HG03520 (cell line): ENCODE data around the gene PTGR3.

Experiments
- ATAC-seq: cut with Tn5 transposase; IDR thresholded peaks from one replicate; pipeline ENCODE4 v1.9.1; 2021; ENCODE audit warnings: mild to moderate bottlenecking, moderate library complexity; ENCODE audit not compliant: unreplicated experiment

The PTGR3 gene

DNA sequence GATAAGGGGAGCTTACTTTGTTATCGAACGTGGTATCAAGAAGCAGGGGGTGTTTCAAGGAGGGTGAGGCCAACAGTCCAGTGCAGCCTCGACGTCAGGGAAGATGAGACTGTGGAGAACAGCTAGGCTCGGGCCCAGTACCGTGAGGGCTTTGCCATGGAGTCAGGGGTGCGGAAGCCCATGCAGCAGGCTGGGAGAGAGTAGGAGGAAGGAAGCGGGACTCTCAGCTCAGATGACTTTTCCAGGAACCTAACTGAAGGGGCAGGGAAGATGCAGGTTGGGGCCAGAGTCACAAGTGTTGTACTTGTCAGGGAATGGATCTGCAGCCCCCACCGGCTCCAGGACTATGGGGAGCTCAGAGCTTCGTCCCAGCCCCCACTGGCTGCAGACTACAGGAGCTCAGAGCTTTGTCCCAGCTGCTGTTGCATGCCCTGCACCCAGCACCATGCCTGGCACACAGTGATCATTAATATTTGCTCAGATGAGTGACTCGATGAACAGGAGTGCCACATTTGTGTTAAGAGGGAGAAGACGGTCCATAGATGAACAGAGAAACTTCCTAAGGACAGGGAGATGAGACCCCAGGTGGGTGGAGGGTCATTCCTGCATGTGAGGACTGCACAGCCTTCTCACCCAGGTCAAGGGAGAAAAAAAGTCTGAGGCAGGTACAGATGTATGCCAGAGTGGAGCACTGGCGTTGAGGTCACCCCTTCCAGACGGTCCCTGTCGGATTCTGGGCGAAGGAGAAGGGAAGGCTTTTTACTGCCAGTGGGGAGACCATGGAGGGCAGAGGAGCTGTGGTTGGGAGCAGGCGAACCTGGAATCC lies 36.4 kb downstream of the PTGR3 start:
- ATAC-seq: peak; percentile 4

DNA sequence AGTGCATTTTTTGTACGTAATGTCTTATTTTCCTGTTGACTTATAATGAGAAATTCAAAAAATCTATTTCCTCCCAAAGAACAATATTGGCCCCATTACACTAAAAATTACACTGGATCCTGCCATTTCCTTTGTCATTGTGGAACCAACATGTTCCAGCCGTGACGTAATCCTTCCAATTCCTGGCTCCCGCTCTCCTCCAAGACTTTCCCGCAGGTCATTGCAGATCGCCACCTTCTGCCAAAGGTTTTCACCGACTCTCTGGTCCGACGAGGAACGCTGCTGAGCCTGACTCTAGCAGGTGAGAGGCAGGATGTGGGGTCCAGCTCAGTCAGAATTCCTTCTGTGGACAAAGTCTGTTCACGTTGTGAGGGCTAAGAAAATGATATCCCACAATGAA lies 38.0 kb downstream of the PTGR3 start:
- ATAC-seq: no peak

DNA sequence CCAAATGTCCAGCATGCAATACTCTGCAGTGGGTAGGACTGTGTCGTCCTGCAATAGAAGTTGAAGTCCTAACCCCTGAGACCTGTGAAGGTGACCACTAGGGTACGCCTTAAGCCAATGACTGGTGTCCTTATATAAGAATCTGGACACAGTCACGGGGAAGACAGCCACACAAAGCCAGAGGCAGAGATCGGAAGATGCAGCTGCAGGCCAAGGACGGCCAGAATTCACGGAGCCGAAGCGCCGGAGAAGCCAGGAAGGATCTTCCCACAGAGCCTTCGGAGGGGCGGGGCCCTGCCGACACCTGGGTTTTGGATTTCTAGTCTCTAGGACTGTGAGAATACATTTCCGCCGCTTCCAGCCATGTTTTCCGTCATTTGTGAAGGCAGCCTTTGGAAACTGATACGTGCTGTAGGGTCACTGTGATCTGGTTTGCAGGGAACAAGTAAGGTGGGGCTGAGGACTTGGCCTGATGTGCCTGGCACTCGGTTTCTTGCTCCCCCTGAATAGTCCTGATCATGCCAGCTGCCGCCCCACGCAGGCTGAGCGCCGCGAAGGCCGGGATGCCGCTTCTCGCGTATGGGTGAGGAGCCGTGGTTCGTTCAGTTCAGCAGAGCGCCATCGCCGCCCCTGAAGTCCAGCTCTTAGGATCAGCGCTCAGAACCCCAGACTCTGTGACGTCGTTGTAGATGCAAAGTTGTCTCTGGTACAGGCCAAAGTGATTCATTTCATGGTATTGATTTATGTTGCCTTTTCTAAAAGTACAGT lies 38.7 kb downstream of the PTGR3 start:
- ATAC-seq: no peak

DNA sequence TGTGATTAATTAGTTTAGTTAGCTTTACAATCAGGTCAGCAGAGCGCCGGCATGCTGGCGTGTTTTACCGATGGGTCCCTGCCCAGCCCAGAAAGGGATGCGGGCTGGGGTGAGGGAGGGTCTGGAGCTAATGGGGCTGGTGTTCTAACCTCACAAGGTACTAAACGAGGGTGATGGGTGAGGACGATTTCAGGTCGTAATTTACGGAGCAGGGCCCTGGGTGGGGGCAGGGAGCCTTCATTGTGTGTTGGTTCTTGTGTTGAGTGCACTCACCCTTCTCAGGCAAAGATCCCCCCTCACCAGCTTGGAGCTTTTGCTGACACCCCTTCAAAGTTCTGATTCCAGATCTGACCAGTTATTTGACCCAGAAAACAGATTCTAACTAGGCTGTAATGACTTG lies 39.5 kb downstream of the PTGR3 start:
- no peak for ATAC-seq

DNA sequence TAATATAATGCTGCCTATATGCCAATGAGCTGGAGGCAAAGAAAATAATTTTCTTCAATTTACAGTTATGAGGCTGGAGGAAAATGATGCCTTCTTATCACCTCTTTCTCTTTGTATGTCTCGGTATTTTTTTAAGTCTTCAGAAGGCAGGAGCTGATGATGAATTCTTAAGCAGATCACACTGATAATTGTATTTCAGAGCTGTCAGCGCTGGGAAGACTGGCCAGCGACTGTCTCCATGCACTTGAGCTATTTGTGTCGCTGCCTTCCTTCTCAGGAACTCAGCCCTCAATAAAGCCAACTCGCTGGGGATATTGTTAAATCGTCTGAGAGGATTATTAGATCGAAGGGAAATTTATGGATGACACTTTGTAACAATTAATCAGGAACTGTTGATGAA lies 40.3 kb downstream of the PTGR3 start:
- ATAC-seq: no peak

DNA sequence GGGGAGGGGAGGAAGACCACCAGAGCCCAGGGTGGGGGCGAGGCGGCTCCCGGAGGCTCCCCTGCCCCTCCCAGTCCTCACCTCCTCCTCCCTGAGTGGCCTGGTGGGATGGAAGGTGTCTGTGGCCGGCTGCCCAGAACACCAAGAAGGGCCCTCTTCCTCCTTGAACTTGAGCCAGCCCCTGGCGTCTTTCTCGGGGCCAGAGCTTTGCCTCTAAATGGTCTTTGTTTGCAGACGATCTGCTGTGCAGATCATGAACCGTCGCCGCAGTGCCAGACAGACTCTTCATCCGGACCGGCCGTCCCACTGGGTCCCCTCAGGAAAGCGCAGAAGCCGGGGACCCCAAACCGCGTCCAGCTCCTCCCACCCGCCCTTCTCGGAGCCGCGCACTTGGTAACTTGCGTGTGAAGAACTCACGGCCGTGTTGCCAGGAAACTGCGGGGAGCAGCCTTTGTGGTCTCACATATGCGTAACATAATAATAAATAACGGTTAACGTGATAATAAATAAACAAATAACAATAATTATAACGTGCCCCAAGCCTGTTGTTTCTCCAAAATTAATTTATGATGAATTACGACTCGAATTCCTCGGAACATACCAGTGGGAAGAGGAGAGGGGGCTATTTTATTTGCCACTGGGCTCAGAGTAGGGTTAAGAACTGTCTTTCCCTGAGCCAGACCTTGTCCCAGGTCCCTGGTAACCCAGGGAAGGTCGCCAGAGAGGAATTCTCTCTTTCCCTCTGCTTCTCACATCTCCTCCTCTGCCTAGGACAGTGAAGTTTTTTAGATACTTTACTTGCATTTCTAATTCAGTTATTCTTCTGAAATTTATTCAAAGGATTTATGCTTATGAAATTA lies 41.0 kb downstream of the PTGR3 start:
- no peak for ATAC-seq

DNA sequence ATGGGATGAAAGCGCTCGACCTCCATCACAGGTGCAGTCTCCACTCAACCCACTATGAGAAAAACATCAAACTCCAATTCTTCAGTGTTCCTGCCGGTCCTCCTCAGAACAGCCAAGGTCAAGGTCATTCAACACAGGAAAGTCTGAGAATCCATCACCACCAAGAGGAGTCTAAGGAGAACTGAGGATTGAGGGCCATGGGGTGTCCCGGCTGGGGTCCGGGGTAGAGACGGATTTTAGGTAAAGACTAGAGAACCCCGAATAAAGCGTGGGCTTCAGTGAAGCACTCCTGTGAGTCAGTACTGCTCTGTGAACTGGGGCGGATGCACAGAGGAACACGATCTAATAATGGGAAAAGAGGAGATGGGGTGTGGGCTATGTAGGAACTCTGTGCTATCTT lies 41.8 kb downstream of the PTGR3 start:
- ATAC-seq: no peak

DNA sequence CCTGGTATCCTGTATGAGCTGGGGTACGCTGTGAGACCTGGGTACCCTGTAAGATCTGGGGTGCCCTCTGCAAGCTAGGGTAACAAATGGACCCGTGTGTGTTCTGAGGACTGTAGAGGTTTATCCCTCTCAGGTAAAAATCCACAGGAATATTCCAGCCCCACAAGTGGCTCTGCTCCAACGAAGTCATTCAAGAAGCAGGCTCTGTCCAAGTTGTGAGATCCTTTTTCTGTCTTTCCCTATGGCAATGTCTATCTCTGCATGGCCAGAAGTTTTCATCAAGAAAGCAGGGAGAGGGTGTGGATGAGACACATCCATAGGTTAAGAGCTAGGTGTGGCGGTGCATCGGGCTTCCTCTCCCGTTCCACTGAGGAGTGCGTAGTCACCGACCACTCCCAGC lies 43.0 kb downstream of the PTGR3 start:
- no peak for ATAC-seq

DNA sequence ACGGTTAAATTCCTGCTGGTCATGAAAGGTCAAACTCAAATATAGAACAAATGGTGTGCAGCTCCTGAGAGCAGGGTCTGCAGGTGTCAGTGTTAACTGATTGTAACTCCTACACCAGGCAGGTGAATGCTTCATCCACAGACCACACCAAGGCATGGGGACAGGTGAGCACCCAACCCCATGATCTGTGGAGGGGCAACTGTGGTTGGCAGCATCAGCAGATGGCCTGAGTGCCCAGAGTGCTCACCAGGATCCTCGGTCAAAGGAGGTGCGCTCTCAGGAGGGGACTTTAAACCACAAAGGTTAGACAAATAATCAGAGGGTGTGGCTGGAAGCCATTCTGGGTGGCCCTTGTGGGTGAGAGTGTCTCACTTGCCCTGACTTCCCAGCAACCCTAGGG lies 44.5 kb downstream of the PTGR3 start:
- ATAC-seq: no peak

DNA sequence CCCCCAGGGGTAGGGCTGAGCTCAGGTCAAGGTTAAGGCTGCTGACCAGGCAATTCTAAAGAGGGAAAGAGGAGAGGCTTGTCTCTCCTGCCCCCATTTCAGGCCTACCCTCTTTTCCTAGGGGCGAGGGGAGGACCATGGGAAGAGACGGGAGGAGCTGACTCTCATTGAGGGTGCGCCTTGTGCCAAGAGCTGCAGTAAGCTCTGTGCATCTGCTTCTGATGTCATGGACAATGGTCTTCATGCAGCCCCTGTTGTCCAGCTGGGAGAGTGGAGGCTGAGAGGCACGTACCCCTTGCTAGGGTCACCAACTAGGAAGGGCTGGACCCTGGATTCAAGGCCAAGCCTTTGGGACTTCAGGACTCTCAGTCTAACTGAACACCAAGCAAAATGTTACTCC lies 45.2 kb downstream of the PTGR3 start:
- ATAC-seq: no peak

DNA sequence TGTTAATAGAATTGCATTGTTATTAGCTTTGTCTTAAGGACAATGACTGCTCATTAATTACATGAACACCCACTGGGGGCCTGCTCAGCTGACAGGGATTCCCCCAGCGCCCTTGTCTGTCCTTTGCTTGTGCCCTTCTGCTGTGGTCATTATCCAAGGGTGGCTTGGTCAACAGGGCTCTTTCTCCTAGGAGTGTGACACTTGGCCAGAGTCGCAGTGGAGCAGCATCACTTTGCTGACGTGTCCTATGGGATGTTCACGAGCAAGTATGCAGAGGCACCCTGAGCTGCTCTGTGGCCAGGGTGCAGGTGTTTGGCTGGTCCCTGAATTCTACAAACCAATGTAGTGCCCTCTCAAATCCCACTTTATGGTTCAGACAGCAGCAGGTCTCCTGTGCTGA lies 46.0 kb downstream of the PTGR3 start:
- no peak for ATAC-seq

DNA sequence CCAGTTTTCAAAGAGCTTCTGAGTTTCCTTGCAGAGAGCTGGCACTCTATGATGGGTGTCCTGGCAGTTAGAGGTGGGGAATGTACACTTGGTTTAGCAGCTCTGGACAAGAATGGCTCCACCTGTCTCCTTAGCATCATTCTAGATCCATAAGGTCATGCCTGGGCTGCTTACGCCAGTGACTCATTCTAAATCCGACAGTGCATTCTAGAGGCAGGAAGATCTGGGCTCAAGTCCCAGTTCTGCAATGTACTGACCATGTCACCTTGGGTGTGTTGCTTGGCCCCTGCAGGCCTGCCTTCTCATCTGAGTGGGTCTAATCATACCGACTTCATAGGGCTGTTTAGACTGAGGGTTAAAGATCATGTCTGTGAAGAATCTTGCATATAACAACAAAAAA lies 46.5 kb downstream of the PTGR3 start:
- ATAC-seq: no peak

DNA sequence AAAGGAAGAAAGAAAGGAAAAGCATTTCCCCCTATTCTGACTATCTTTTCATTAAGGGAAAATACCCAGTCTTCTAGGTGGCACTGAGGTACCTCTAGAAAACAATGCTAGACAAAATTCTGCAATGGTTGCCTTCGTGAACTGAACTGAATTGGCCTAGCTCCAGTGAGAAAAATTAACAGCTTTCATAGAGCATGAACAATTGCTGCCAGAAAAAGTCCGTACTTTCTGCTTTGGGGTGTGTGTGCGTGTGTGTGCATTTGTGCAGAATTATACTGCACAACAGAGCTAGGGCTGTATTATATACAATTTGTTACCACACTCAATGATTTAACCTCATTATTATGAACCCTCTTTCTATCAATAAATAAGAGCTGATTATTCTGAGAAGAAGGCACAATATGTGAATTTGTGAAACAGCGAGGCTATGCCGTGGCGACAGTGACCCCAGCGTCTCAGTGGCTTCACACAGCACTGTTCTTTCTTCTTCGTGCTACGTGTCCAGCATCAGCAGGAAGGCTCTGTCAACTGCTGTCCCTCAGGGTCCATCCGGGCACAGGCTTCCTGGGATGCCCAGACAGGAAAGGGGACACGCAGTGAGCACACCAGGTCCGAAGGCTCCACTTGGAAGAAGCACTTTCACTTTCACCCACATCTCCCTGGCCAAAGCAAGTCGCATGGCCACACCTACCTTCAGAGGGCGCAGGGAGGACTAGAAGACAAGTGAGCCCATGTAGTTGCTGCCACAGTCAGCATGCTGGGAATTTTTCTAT lies 47.5 kb downstream of the PTGR3 start:
- ATAC-seq: no peak

DNA sequence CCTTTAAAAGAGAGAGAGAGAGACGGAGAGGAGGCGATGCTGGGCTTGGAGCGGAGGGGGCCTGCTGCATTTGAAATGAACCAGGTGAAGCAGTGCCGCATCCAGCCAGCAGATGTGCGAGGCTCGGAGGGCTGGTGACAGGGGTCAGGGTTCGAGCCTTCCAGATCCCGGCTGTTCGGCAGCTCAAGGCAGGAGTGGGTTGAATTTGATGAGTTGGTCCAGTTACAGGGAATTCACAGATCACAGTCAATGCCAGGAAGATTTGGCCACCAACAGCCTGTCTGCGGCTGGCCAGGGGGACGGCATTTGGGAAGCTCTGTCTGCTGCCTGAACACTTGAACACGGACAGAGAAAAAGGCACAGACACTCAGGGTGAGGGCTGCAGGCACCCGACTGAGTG lies 48.6 kb downstream of the PTGR3 start:
- no peak for ATAC-seq

DNA sequence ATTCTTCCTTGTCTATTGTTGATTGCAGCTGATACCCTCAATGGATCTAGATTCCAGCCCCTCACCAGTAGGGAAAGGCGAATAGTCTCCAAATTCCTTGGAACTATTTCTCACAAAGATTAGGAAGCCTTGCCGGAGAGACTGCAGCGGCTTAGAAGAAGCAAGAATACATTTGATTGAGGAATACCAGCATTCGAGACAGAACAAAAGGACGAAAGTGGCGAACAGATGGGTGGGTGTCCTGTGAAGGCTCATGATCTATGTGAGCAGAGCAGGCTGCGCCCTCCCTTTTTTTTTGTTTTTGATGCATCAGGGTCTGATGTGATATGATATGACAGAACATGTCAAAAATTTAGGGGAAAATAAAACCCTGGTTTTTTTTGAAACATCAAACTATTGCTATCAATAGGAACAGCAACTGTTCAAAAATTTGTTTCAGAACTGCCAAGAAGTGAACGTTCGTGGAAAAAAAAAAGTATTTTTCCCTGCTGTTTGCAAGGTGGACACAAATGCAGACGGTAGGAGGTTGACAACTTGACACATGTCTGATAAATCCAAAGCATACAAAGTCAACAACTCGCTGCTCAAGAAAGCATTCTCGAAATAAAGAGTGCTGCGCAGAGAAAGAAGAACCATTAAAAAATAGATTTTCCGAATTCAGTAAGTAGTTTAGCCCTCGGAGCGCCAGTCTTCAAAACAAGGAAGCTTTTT lies 49.1 kb downstream of the PTGR3 start:
- no peak for ATAC-seq

DNA sequence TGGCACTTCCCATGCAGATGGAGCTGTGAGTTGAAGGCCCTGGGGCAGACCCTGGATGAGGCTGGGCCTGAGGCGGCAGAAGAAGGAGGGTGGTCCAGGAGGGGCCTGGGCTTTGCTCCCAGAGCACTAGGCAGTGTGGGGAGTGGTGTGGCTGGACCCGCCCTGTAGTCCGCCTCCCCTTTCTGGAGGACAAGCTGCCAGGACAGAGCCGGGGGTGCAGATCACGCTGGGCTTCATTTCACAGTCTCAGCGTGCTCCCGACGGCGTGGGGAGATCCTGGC lies 49.8 kb downstream of the PTGR3 start:
- no peak for ATAC-seq
